ENCODE data around the gene APOA4.

The APOA4 gene

GRCh38 chr11:116775975-116776374, 47.1 kb downstream of the APOA4 start:
- DNase-seq (ENCODE audit: low read depth) = no peak

- DNase-seq (ENCODE audit: low read depth) = no peak
These were observed 48.4 kb downstream of the APOA4 start for GRCh38 chr11:116774661-116775060.

- no peak for DNase-seq (ENCODE audit: low read depth)
These were observed 49.7 kb downstream of the APOA4 start for GRCh38 chr11:116773203-116774097.

GRCh38 chr11:116772443-116773202, 50.5 kb downstream of the APOA4 start, which contains the start of gene BUD13:
TSS of gene BUD13 (minus strand) at chr11:116772987. CDS start at chr11:116772964, 23 bp downstream.
- DNase-seq (ENCODE audit: low read depth) = peak; percentile 27

GRCh38 chr11:116771935-116772334, 51.2 kb downstream of the APOA4 start:
- no peak for DNase-seq (ENCODE audit: low read depth)
